ENCODE data around the gene CAMTA1. TPM values are rescaled to one million over a fixed set of nuclear protein-coding genes. Genes with fewer than 3 reads are reported as not detected.

The CAMTA1 gene
- total and polyA plus RNA-seq, 9 of the 15 experiments (the other 6 are each of a cell fraction or from before 2014, with no cell fraction given) = 43.9 to 161 (median 65.9) TPM

DNA sequence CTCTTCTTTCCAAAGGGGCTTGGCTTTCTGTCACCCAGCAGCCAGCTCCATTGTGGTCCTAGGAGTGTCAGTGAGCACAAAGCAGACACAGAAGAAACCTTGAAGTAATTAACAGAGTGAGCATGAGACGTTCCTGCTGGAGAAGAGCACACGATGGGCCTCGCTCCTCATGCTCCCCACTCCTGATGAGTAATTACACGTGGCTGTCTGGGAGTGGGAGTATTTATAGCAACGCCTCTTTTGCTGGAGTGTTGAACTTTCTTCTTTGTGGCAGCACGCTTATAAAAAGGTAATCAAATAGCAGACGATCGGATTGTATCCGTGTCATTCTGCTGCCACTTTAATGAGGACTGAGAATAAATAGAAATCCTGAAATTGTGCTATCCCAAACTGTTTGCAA is 185.8 kb downstream of the CAMTA1 start:
- ChIA-PET POLR2A (interaction anchor here (0.6 kb wide), 1 partner anchor 29 kb away, joined by 3 read pairs; no protein-coding TSS in a partner anchor), CTCF (ENCODE audit: low intra/inter-chr PET ratio) (no interaction called here)
- Histone ChIP-seq H3K9me1 (ENCODE audit: control insufficient read depth, insufficient read depth, low read length) (no peaks in the 10 kb centered on the region), H3K4me3 (no peak overlapping the region), H2AFZ (ENCODE audit: low read depth, low read length) (no peak overlapping the region), H3K36me3 (ENCODE audit: control insufficient read depth, insufficient read depth, low read length) (no peaks in the 10 kb centered on the region), H3K4me2 (ENCODE audit: insufficient read depth, low read length) (no peak overlapping the region), H3K4me1 (replicated peaks in 1 of 2; ENCODE audit: control insufficient read depth in 2 of 2, insufficient read depth in 2 of 2, low read length in 2 of 2) (no peaks in the 10 kb centered on the region), H3K27ac (ENCODE audit: extremely low read depth, low read depth, low read length) (no peak overlapping the region), H4K20me1 (replicated peaks; ENCODE audit: control insufficient read depth, insufficient read depth, low read length) (peaks cover 2% of the 10 kb centered on the region; the same call in 1 of the 2 replicates), H3K9ac (ENCODE audit: insufficient read depth in 1 of 2, low read depth in 2 of 2, low read length in 2 of 2) (no peak overlapping the region), H3K9me3 (replicated peaks; ENCODE audit: control insufficient read depth, insufficient read depth, low read depth, low read length) (no peaks in the 10 kb centered on the region; the same call in 1 of the 2 replicates), H3K27me3 (ENCODE audit: control insufficient read depth in 2 of 2, insufficient read depth in 2 of 2, low read length in 2 of 2) (peaks cover 59 to 74% of the 10 kb centered on the region in 2 experiments), H3K79me2 (ENCODE audit: control insufficient read depth, insufficient read depth, low read length) (no peaks in the 10 kb centered on the region)
- ATAC-seq (no peak), DNase-seq (ENCODE audit: extremely low read depth in 1 of 4, low spot score in 3 of 4) (no peak), FAIRE-seq (no peak)
- 0% methylated on average over 9 of the region's 9 CpGs for WGBS (ENCODE audit: insufficient coverage, low coverage, missing lambda C conversion rate)
- TF ChIP-seq, protein P1, sequence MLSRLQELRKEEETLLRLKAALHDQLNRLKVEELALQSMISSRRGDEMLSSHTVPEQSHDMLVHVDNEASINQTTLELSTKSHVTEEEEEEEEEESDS (CRISPR knock-in tag; IDR thresholded peaks at IDR 0.05) = no peak
- TF ChIP-seq KDM4B (IDR thresholded peaks at IDR 0.05; ENCODE audit: borderline replicate concordance in 2 of 2, low read depth in 1 of 2) = no peak
- TF ChIP-seq ZNF589 (CRISPR knock-in tag; IDR thresholded peaks at IDR 0.05; ENCODE audit: low read depth) = no peak
- no TSS peak for BruUV-seq (replicated peaks)
- intact Hi-C loops (cut with micrococcal nuclease) = no loop called here
- in situ Hi-C loops (cut with MboI) = no loop called here

DNA sequence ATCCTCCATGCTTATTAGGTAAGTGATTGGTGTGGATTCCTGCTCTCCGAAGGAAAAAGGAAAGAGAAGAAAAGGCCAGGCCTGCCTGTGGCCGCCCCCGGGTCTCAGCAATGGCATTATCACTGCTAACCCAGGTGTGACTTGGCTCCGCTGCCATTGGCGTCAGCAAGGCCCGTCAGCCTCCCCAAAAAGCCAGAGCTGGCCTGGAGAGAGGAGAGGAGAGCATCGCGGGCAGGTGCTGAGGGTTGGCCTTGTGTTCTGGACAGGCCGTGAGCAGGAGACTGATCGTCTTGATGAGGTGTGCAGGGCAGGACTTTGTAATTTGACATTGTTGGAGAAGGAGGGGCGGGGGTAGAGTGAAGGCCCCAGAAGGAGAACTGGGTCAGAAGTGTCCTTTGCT is 186.4 kb downstream of the CAMTA1 start:
- H3K9me3 ChIP-seq (replicated peaks; ENCODE audit: control insufficient read depth, insufficient read depth, low read depth, low read length) = no peaks in the 10 kb centered on the region; the same call in 1 of the 2 replicates
- no peaks in the 10 kb centered on the region for H3K36me3 ChIP-seq (ENCODE audit: control insufficient read depth, insufficient read depth, low read length)
- H3K27ac ChIP-seq (ENCODE audit: extremely low read depth, low read depth, low read length) = no peak overlapping the region
- H2AFZ ChIP-seq (ENCODE audit: low read depth, low read length) = no peak overlapping the region
- H4K20me1 ChIP-seq (replicated peaks; ENCODE audit: control insufficient read depth, insufficient read depth, low read length) = peaks cover 3% of the 10 kb centered on the region; the same call in 1 of the 2 replicates
- no peak overlapping the region for H3K4me2 ChIP-seq (ENCODE audit: insufficient read depth, low read length)
- in situ Hi-C loops (cut with MboI) = no loop called here
- ChIA-PET CTCF (ENCODE audit: low intra/inter-chr PET ratio) (no interaction called here), POLR2A (no interaction called here)
- H3K4me3 ChIP-seq = no peak overlapping the region
- FAIRE-seq (no peak), DNase-seq (ENCODE audit: extremely low read depth in 1 of 4, low spot score in 3 of 4) (no peak), ATAC-seq (no peak)
- no TSS peak for BruUV-seq (replicated peaks)
- no peaks in the 10 kb centered on the region for H3K9me1 ChIP-seq (ENCODE audit: control insufficient read depth, insufficient read depth, low read length)
- no peaks in the 10 kb centered on the region for H3K4me1 ChIP-seq (replicated peaks in 1 of 2; ENCODE audit: control insufficient read depth in 2 of 2, insufficient read depth in 2 of 2, low read length in 2 of 2)
- TF ChIP-seq, protein P2, sequence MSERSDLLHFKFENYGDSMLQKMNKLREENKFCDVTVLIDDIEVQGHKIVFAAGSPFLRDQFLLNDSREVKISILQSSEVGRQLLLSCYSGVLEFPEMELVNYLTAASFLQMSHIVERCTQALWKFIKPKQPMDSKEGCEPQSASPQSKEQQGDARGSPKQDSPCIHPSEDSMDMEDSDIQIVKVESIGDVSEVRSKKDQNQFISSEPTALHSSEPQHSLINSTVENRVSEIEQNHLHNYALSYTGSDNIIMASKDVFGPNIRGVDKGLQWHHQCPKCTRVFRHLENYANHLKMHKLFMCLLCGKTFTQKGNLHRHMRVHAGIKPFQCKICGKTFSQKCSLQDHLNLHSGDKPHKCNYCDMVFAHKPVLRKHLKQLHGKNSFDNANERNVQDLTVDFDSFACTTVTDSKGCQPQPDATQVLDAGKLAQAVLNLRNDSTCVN (CRISPR knock-in tag; IDR thresholded peaks at IDR 0.05) = no peak
- under 1% methylated on average over 11 of the region's 11 CpGs for WGBS (ENCODE audit: insufficient coverage, low coverage, missing lambda C conversion rate)
- no peak overlapping the region for H3K9ac ChIP-seq (ENCODE audit: insufficient read depth in 1 of 2, low read depth in 2 of 2, low read length in 2 of 2)
- no peaks in the 10 kb centered on the region for H3K79me2 ChIP-seq (ENCODE audit: control insufficient read depth, insufficient read depth, low read length)
- peaks cover 62 to 81% of the 10 kb centered on the region in 2 experiments for H3K27me3 ChIP-seq (ENCODE audit: control insufficient read depth in 2 of 2, insufficient read depth in 2 of 2, low read length in 2 of 2)
- intact Hi-C loops (cut with micrococcal nuclease) = no loop called here
